ENCODE results near the gene RANBP3L. TPM values are rescaled to one million over a fixed set of nuclear protein-coding genes. Genes with fewer than 3 reads are reported as not detected.

RANBP3L gene
- polyA plus RNA-seq, 2 of the 4 experiments (the other 2 are of a cell fraction), result not detected

DNA sequence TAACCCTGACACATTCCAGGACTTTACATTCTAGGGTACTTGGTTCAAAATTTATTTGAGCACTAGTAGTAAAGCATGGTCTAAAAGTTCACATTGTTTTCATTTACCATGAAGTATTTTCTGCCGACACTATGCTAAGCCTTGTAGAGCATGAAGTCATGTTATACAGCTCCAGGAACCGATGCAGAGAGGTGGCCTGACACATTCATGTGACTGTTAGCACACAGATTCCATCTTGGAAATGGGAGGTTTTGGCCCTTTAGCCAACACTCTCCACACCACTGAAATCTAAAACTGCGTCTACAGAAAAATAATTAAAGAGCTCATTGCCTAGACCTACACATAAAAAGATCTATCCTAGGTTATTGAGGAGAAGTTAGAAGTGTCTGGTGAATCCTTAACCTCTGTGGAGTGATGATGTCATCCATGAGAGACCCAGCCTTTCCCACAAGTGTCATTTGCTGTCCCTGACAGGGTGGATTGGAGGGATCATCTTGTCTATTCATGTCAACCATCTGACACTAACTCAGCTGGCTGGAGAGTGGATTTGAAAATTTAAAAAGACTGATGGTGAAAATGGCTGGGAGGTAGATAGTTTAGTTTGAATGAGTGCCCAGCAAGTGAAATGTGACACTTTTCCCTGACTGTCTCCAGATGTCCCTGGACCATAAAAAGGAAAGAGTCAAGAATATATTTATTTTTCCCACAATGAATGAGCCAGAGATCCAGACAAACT lies 1.3 kb downstream of the RANBP3L start:
- no peak for ATAC-seq
- FAIRE-seq, result no peak
- Histone ChIP-seq H3K27ac (no peak overlapping the region), H3K4me1 (no peaks in the 10 kb centered on the region), H3K9me3 (no peaks in the 10 kb centered on the region), H3K4me3 (no peak overlapping the region), H3K4me2 (no peak overlapping the region)
- DNase-seq (ENCODE audit: low read depth in 1 of 2, low spot score in 1 of 2), result no peak
- POLR2A ChIA-PET, result no interaction called here
- TF ChIP-seq EHMT2 (IDR thresholded peaks at IDR 0.05; ENCODE audit: low read depth) (no peak), EHF (CRISPR knock-in tag; IDR thresholded peaks at IDR 0.05) (no peak)
- CTCF ChIA-PET, result interaction anchor here (0.8 to 1.6 kb wide), 2 partner anchors 12 to 59 kb away, joined by 3 to 6 read pairs; partner anchors contain the start of gene NADK2
- 40% methylated on average over 3 of the region's 3 CpGs for WGBS (ENCODE audit: missing lambda C conversion rate)

DNA sequence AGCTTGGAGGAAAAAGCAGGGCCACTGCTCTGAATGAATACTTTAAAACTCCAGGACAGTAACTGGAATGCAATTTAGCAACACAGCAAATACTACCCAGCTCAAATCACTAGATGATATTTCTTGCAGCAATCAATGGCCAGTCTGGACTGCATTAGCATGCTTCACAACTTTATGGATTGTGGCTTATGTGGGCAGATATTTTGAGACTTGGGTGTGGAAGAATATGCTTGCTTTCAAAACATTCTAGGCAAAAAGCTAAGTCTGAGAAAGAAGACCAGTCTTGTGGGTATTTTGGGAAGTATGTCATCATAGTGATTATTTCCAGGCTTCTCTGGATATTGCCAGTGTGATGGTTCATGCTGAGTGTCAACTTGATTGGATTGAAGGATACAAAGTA lies 3.1 kb downstream of the RANBP3L start:
- H3K27ac ChIP-seq, result no peak overlapping the region
- H3K4me2 ChIP-seq, result no peak overlapping the region
- CTCF ChIA-PET, result no interaction called here
- no peak for TF ChIP-seq POLR2A (IDR thresholded peaks at IDR 0.05; ENCODE audit: low read length)
- TF ChIP-seq, protein P1, sequence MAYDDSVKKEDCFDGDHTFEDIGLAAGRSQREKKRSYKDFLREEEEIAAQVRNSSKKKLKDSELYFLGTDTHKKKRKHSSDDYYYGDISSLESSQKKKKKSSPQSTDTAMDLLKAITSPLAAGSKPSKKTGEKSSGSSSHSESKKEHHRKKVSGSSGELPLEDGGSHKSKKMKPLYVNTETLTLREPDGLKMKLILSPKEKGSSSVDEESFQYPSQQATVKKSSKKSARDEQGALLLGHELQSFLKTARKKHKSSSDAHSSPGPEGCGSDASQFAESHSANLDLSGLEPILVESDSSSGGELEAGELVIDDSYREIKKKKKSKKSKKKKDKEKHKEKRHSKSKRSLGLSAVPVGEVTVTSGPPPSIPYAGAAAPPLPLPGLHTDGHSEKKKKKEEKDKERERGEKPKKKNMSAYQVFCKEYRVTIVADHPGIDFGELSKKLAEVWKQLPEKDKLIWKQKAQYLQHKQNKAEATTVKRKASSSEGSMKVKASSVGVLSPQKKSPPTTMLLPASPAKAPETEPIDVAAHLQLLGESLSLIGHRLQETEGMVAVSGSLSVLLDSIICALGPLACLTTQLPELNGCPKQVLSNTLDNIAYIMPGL (CRISPR knock-in tag; IDR thresholded peaks at IDR 0.05; ENCODE audit: borderline replicate concordance), result no peak
- no peak for TF ChIP-seq CEBPB (IDR thresholded peaks at IDR 0.05)
- no peak for TF ChIP-seq RNF2 (IDR thresholded peaks at IDR 0.05; ENCODE audit: borderline replicate concordance, low read depth)
- TF ChIP-seq NPAS2 (CRISPR knock-in tag; IDR thresholded peaks at IDR 0.05; ENCODE audit: borderline replicate concordance), result no peak
- TF ChIP-seq SMC3 (IDR thresholded peaks at IDR 0.05), result no peak
- TF ChIP-seq, protein P2, sequence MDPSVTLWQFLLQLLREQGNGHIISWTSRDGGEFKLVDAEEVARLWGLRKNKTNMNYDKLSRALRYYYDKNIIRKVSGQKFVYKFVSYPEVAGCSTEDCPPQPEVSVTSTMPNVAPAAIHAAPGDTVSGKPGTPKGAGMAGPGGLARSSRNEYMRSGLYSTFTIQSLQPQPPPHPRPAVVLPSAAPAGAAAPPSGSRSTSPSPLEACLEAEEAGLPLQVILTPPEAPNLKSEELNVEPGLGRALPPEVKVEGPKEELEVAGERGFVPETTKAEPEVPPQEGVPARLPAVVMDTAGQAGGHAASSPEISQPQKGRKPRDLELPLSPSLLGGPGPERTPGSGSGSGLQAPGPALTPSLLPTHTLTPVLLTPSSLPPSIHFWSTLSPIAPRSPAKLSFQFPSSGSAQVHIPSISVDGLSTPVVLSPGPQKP (IDR thresholded peaks at IDR 0.05; ENCODE audit: low read depth, low read length), result no peak
- no peak for TF ChIP-seq SREBF2 (IDR thresholded peaks at IDR 0.05)
- no peak for TF ChIP-seq BHLHE40 (IDR thresholded peaks at IDR 0.05; ENCODE audit: low read depth, low read length)
- TF ChIP-seq KDM1A (IDR thresholded peaks at IDR 0.05; ENCODE audit: low read depth), result no peak
- no peak for TF ChIP-seq RCOR1 (IDR thresholded peaks at IDR 0.05; ENCODE audit: low read depth, low read length)
- TF ChIP-seq, protein P3, sequence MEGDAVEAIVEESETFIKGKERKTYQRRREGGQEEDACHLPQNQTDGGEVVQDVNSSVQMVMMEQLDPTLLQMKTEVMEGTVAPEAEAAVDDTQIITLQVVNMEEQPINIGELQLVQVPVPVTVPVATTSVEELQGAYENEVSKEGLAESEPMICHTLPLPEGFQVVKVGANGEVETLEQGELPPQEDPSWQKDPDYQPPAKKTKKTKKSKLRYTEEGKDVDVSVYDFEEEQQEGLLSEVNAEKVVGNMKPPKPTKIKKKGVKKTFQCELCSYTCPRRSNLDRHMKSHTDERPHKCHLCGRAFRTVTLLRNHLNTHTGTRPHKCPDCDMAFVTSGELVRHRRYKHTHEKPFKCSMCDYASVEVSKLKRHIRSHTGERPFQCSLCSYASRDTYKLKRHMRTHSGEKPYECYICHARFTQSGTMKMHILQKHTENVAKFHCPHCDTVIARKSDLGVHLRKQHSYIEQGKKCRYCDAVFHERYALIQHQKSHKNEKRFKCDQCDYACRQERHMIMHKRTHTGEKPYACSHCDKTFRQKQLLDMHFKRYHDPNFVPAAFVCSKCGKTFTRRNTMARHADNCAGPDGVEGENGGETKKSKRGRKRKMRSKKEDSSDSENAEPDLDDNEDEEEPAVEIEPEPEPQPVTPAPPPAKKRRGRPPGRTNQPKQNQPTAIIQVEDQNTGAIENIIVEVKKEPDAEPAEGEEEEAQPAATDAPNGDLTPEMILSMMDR (IDR thresholded peaks at IDR 0.05), result no peak
- no peak for TF ChIP-seq JUNB (IDR thresholded peaks at IDR 0.05)
- TF ChIP-seq, protein P4, sequence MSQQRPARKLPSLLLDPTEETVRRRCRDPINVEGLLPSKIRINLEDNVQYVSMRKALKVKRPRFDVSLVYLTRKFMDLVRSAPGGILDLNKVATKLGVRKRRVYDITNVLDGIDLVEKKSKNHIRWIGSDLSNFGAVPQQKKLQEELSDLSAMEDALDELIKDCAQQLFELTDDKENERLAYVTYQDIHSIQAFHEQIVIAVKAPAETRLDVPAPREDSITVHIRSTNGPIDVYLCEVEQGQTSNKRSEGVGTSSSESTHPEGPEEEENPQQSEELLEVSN (IDR thresholded peaks at IDR 0.05; ENCODE audit: borderline replicate concordance, low read depth), result no peak
- POLR2A ChIA-PET, result no interaction called here
- H3K9me3 ChIP-seq, result no peaks in the 10 kb centered on the region
- H3K4me1 ChIP-seq, result no peaks in the 10 kb centered on the region
- ATAC-seq (no peak), DNase-seq (ENCODE audit: low read depth in 1 of 2, low spot score in 1 of 2) (no peak), FAIRE-seq (no peak)
- H3K4me3 ChIP-seq, result no peak overlapping the region

DNA sequence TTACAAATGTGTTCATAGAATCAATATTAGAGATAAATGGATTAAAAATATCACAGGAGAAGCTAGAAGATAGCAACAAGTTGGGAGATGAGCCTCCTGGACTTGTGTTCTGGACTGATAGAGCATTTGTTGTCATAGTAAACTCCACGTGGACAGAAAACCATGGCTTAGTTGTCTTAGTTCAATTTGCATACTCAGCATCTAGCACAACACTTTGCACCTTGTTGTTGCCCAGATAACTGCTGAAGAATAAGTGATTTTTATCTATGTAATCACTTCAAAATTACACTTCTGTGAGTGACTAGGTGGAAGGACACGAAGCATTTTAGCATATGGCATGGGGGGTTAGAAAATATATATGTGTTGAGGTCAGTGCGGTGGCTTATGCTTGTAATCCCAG lies 4.0 kb downstream of the RANBP3L start:
- H3K4me1 ChIP-seq, result no peaks in the 10 kb centered on the region
- DNase-seq (ENCODE audit: low read depth in 1 of 2, low spot score in 1 of 2) (no peak), FAIRE-seq (no peak), ATAC-seq (no peak)
- H3K4me3 ChIP-seq, result no peak overlapping the region
- ChIA-PET CTCF (interaction anchor here (1.1 kb wide), 2 partner anchors 8 to 119 kb away, joined by 3 read pairs; no protein-coding TSS in a partner anchor), POLR2A (no interaction called here)
- WGBS (ENCODE audit: missing lambda C conversion rate), result 36% methylated on average over 3 of the region's 3 CpGs
- TF ChIP-seq MAFK (IDR thresholded peaks at IDR 0.05; ENCODE audit: partially characterized antibody) (peak; percentile 71), POLR2AphosphoS2 (conservative IDR thresholded peaks at IDR 0.05; ENCODE audit: low read length) (no peak)
- TF ChIP-seq, protein P5, sequence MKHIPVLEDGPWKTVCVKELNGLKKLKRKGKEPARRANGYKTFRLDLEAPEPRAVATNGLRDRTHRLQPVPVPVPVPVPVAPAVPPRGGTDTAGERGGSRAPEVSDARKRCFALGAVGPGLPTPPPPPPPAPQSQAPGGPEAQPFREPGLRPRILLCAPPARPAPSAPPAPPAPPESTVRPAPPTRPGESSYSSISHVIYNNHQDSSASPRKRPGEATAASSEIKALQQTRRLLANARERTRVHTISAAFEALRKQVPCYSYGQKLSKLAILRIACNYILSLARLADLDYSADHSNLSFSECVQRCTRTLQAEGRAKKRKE (CRISPR knock-in tag; IDR thresholded peaks at IDR 0.05; ENCODE audit: low read depth), result no peak
- TF ChIP-seq, protein P6, sequence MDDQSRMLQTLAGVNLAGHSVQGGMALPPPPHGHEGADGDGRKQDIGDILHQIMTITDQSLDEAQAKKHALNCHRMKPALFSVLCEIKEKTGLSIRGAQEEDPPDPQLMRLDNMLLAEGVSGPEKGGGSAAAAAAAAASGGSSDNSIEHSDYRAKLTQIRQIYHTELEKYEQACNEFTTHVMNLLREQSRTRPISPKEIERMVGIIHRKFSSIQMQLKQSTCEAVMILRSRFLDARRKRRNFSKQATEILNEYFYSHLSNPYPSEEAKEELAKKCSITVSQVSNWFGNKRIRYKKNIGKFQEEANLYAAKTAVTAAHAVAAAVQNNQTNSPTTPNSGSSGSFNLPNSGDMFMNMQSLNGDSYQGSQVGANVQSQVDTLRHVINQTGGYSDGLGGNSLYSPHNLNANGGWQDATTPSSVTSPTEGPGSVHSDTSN (IDR thresholded peaks at IDR 0.05), result no peak
- no peaks in the 10 kb centered on the region for H3K9me3 ChIP-seq
- H3K27ac ChIP-seq, result no peak overlapping the region
- no peak overlapping the region for H3K4me2 ChIP-seq

Data from A549 (cell line).